SK-N-SH treated with all-trans-retinoic acid at 6 μM for 48 hours (cell line): ENCODE results near the gene TCF7.

ENCODE experiments used
- ATAC-seq: fragments of 200-7000 bp; cut with Tn5 transposase; 3 replicates; pipeline ENCODE4 v1.9.1; 2020; ENCODE audit warnings: mild to moderate bottlenecking, moderate library complexity
- ARNTL ChIP-seq: fragments of 450-650 bp; formaldehyde crosslinking; IDR thresholded peaks from 2 replicates; pipeline ENCODE4 v1.5.0; 2020; ENCODE audit warnings: low read depth, mild to moderate bottlenecking, moderate library complexity, borderline replicate concordance
- BACH2 ChIP-seq: fragments of 250-450 bp; sonication (Bioruptor Pico); IDR thresholded peaks from 2 replicates; pipeline ENCODE4 v1.9.0; 2021; ENCODE audit warnings: mild to moderate bottlenecking, borderline replicate concordance
- CSDC2 ChIP-seq: fragments of 250-450 bp; sonication (Bioruptor Pico); IDR thresholded peaks from 2 replicates; pipeline ENCODE4 v1.5.0; 2020; ENCODE audit warnings: mild to moderate bottlenecking, moderate library complexity
- ESRRG ChIP-seq: fragments of 250-450 bp; sonication (Bioruptor Pico); IDR thresholded peaks from 2 replicates; pipeline ENCODE4 v1.6.1; 2021; ENCODE audit warnings: mild to moderate bottlenecking
- GLIS3 ChIP-seq: fragments of 250-450 bp; sonication (Bioruptor Pico); IDR thresholded peaks from 2 replicates; pipeline ENCODE4 v1.5.0; 2020; ENCODE audit warnings: mild to moderate bottlenecking, moderate library complexity
- ISL1 ChIP-seq: fragments of 250-450 bp; sonication (Bioruptor Pico); IDR thresholded peaks from 2 replicates; pipeline ENCODE4 v2.1.2; 2022; ENCODE audit warnings: mild to moderate bottlenecking, moderate library complexity
- OSR1 ChIP-seq: fragments of 250-450 bp; sonication (Bioruptor Pico); IDR thresholded peaks from 2 replicates; pipeline ENCODE4 v1.8.0; 2022; ENCODE audit warnings: moderate library complexity, mild to moderate bottlenecking, inconsistent platforms
- PATZ1 ChIP-seq: fragments of 250-450 bp; sonication (Bioruptor Pico); IDR thresholded peaks from 2 replicates; pipeline ENCODE4 v1.8.0; 2020; ENCODE audit warnings: mild to moderate bottlenecking, moderate library complexity, borderline replicate concordance
- POU6F1 ChIP-seq: fragments of 250-450 bp; sonication (Bioruptor Pico); IDR thresholded peaks from 2 replicates; pipeline ENCODE4 v1.8.0; 2021; ENCODE audit warnings: low read depth, mild to moderate bottlenecking, moderate library complexity, borderline replicate concordance
- PPARA ChIP-seq: fragments of 250-450 bp; sonication (Bioruptor Pico); IDR thresholded peaks from 2 replicates; pipeline ENCODE4 v1.5.0; 2020; ENCODE audit warnings: mild to moderate bottlenecking, borderline replicate concordance
- RARB ChIP-seq: fragments of 250-450 bp; sonication (Bioruptor Pico); IDR thresholded peaks from 2 replicates; pipeline ENCODE4 v1.8.0; 2021; ENCODE audit warnings: mild to moderate bottlenecking, moderate library complexity
- SNAI2 ChIP-seq: fragments of 250-450 bp; sonication (Bioruptor Pico); IDR thresholded peaks from 2 replicates; pipeline ENCODE4 v1.5.0; 2020; ENCODE audit warnings: mild to moderate bottlenecking, moderate library complexity
- TCF4 ChIP-seq: fragments of 250-450 bp; sonication (Bioruptor Pico); IDR thresholded peaks from 2 replicates; pipeline ENCODE4 v1.8.0; 2021; ENCODE audit warnings: mild to moderate bottlenecking, moderate library complexity, borderline replicate concordance
- TOX ChIP-seq: fragments of 250-450 bp; sonication (Bioruptor Pico); IDR thresholded peaks from 2 replicates; pipeline ENCODE4 v1.8.0; 2021; ENCODE audit warnings: mild to moderate bottlenecking, moderate library complexity, borderline replicate concordance
- ZC3H10 ChIP-seq: fragments of 250-450 bp; sonication (Bioruptor Pico); IDR thresholded peaks from 2 replicates; pipeline ENCODE4 v1.5.1; 2021; ENCODE audit warnings: mild to moderate bottlenecking, moderate library complexity
- ZFP3 ChIP-seq: fragments of 250-450 bp; sonication (Bioruptor Pico); IDR thresholded peaks from 2 replicates; pipeline ENCODE4 v1.5.0; 2020; ENCODE audit warnings: mild to moderate bottlenecking, moderate library complexity
- ZNF565 ChIP-seq: fragments of 450-650 bp; formaldehyde crosslinking; conservative IDR thresholded peaks from 2 replicates; pipeline ENCODE4 v1.5.0; 2020; ENCODE audit warnings: low read depth, mild to moderate bottlenecking, moderate library complexity
- ZNF70 ChIP-seq: fragments of 450-650 bp; formaldehyde crosslinking; IDR thresholded peaks from 2 replicates; pipeline ENCODE4 v1.5.0; 2020; ENCODE audit warnings: mild to moderate bottlenecking, moderate library complexity
- TF ChIP-seq, protein P1 (sequence below): fragments of 250-450 bp; sonication (Bioruptor Pico); IDR thresholded peaks from 2 replicates; pipeline ENCODE4 v1.5.1; 2021; ENCODE audit warnings: mild to moderate bottlenecking, moderate library complexity
- TF ChIP-seq, protein P2 (sequence below): fragments of 250-450 bp; sonication (Bioruptor Pico); IDR thresholded peaks from 2 replicates; pipeline ENCODE4 v1.5.0; 2020; ENCODE audit warnings: mild to moderate bottlenecking, moderate library complexity

TCF7 gene

GRCh38 chr5:134136771-134137170, 22.3 kb downstream of the TCF7 start:
- ATAC-seq: no peak
- TF ChIP-seq POU6F1 (CRISPR knock-in tag): no peak
- no peak for TF ChIP-seq PPARA
- no peak for TF ChIP-seq ZNF565 (CRISPR knock-in tag)
- TF ChIP-seq ZFP3 (CRISPR knock-in tag): no peak
- TF ChIP-seq ARNTL (CRISPR knock-in tag): no peak
- TF ChIP-seq CSDC2 (CRISPR knock-in tag): no peak
- TF ChIP-seq ESRRG: no peak
- no peak for TF ChIP-seq ZC3H10

- ATAC-seq: no peak
- TF ChIP-seq PPARA (no peak), PATZ1 (CRISPR knock-in tag) (no peak), RARB (CRISPR knock-in tag) (no peak), OSR1 (CRISPR knock-in tag) (no peak)
Observed at GRCh38 chr5:134138416-134139376, 24.2 kb downstream of the TCF7 start.

- ATAC-seq: no peak
Observed at GRCh38 chr5:134139377-134139851, 24.9 kb downstream of the TCF7 start.

DNA sequence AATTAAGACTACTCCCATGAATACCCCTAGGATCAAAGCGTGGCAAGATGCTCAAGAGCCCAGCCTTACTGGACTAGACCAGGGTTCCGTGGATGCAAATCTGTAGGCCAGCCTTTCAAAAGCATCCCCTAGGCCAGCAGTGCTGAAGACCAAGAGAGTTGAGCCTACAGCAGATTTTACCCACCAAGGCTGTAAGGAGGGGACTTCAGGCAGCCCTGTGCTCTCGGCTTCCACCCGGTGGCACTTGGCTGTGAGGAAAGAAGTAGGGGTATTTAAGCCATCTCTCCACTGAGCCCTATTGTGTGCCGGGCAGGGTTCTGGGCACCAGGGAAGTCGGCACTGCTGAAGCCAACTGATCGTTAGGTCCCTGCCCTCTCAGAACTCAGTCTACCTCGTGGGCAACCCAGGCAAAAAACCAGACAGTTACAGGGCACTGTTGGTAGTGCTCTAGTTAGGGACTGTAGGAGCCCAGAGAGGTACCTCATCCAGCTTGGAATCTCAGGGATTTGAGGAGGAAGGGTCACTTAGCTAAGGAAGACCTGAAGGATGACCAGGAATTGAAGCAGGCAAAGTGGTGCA, 25.5 kb downstream of the TCF7 start:
- no peak for ATAC-seq
- no peak for TF ChIP-seq BACH2 (CRISPR knock-in tag)
- no peak for TF ChIP-seq TOX
- TF ChIP-seq ESRRG: no peak
- TF ChIP-seq, protein P1, sequence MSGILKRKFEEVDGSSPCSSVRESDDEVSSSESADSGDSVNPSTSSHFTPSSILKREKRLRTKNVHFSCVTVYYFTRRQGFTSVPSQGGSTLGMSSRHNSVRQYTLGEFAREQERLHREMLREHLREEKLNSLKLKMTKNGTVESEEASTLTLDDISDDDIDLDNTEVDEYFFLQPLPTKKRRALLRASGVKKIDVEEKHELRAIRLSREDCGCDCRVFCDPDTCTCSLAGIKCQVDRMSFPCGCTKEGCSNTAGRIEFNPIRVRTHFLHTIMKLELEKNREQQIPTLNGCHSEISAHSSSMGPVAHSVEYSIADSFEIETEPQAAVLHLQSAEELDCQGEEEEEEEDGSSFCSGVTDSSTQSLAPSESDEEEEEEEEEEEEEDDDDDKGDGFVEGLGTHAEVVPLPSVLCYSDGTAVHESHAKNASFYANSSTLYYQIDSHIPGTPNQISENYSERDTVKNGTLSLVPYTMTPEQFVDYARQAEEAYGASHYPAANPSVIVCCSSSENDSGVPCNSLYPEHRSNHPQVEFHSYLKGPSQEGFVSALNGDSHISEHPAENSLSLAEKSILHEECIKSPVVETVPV (CRISPR knock-in tag): no peak
- TF ChIP-seq ARNTL (CRISPR knock-in tag): no peak
- TF ChIP-seq GLIS3 (CRISPR knock-in tag): no peak
- no peak for TF ChIP-seq TCF4 (CRISPR knock-in tag)
- no peak for TF ChIP-seq ZNF565 (CRISPR knock-in tag)
- TF ChIP-seq, protein P2, sequence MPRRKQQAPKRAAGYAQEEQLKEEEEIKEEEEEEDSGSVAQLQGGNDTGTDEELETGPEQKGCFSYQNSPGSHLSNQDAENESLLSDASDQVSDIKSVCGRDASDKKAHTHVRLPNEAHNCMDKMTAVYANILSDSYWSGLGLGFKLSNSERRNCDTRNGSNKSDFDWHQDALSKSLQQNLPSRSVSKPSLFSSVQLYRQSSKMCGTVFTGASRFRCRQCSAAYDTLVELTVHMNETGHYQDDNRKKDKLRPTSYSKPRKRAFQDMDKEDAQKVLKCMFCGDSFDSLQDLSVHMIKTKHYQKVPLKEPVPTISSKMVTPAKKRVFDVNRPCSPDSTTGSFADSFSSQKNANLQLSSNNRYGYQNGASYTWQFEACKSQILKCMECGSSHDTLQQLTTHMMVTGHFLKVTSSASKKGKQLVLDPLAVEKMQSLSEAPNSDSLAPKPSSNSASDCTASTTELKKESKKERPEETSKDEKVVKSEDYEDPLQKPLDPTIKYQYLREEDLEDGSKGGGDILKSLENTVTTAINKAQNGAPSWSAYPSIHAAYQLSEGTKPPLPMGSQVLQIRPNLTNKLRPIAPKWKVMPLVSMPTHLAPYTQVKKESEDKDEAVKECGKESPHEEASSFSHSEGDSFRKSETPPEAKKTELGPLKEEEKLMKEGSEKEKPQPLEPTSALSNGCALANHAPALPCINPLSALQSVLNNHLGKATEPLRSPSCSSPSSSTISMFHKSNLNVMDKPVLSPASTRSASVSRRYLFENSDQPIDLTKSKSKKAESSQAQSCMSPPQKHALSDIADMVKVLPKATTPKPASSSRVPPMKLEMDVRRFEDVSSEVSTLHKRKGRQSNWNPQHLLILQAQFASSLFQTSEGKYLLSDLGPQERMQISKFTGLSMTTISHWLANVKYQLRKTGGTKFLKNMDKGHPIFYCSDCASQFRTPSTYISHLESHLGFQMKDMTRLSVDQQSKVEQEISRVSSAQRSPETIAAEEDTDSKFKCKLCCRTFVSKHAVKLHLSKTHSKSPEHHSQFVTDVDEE: no peak
- TF ChIP-seq PATZ1 (CRISPR knock-in tag): no peak
- TF ChIP-seq ISL1: no peak

More at GRCh38 chr5:134139377-134139851, 24.9 kb downstream of the TCF7 start:
- no peak for TF ChIP-seq ZNF565 (CRISPR knock-in tag)
- no peak for TF ChIP-seq PATZ1 (CRISPR knock-in tag)
- TF ChIP-seq BACH2 (CRISPR knock-in tag): no peak
- TF ChIP-seq ZNF70: no peak
- no peak for TF ChIP-seq SNAI2 (CRISPR knock-in tag)
